H1 (cell line): ENCODE results near the gene SCG5. TPM values are rescaled to one million over a fixed set of nuclear protein-coding genes. Genes with fewer than 3 reads are reported as not detected.

Experiments
- CTCF ChIA-PET: fragments of 300-600 bp; sonication (Branson Sonifier 250); formaldehyde crosslinking; loops from one replicate; lab custom pipeline; 2021; ENCODE audit not compliant: partially characterized antibody; lab: Charles Lee
- POLR2A ChIA-PET: fragments of 300-600 bp; sonication (Branson Sonifier 250); formaldehyde crosslinking; loops from one replicate; lab custom pipeline; 2021; ENCODE audit warnings: inconsistent platforms; ENCODE audit not compliant: partially characterized antibody; lab: Charles Lee
- DNase-seq, 2 experiments: peaks; one replicate each; pipeline versions ENCODE4 v3.0.0 to v3.0.0-alpha.2; 2010 to 2022; ENCODE audit warnings: low spot score in 2 of 2, low read depth in 1 of 2, mixed read lengths in 1 of 2
- FAIRE-seq: peaks from 2 replicates; lab custom pipeline; 2011; peaks lifted over from hg19 to GRCh38; lab: Jason Lieb, UNC
- H2AFZ ChIP-seq: 2 replicates; pipeline ENCODE4 v1.8.1; 2012; ENCODE audit warnings: low read length, inconsistent platforms
- H2AK5ac ChIP-seq: 2 replicates; pipeline ENCODE4 v1.6.1; 2013; ENCODE audit warnings: low read depth, low read length
- H2BK120ac ChIP-seq: replicated peaks from 2 replicates; pipeline ENCODE3; 2013; ENCODE audit warnings: low read depth, low read length, inconsistent platforms
- H2BK12ac ChIP-seq: 2 replicates; pipeline ENCODE4 v1.6.1; 2013; ENCODE audit warnings: low read depth, low read length
- H2BK15ac ChIP-seq: 2 replicates; pipeline ENCODE4 v1.6.1; 2013; ENCODE audit warnings: low read length
- H2BK20ac ChIP-seq: 2 replicates; pipeline ENCODE4 v1.6.1; 2013; ENCODE audit warnings: low read length
- H2BK5ac ChIP-seq: 2 replicates; pipeline ENCODE4 v1.6.1; 2013; ENCODE audit warnings: low read depth, low read length
- H3K14ac ChIP-seq: 2 replicates; pipeline ENCODE4 v1.6.1; 2013; ENCODE audit warnings: inconsistent platforms; ENCODE audit not compliant: insufficient read length
- H3K18ac ChIP-seq: 2 replicates; pipeline ENCODE4 v1.6.1; 2013; ENCODE audit warnings: low read length; ENCODE audit errors: extremely low read depth
- H3K23ac ChIP-seq: 2 replicates; pipeline ENCODE4 v1.6.1; 2013; ENCODE audit warnings: inconsistent platforms; ENCODE audit not compliant: insufficient read length
- H3K23me2 ChIP-seq: 2 replicates; pipeline ENCODE4 v1.6.1; 2013; ENCODE audit warnings: low read depth, low read length
- H3K27ac ChIP-seq: 2 replicates; pipeline ENCODE4 v1.6.1; 2011; ENCODE audit warnings: low read depth, low read length, inconsistent platforms
- H3K27me3 ChIP-seq, 4 experiments: replicated peaks in 1 of 4; 1 replicate in 1 of 4; 2 replicates in 3 of 4; pipeline versions ENCODE4 v1.6.1 to v1.8.1; 2011 to 2013; ENCODE audit warnings: low read length in 3 of 4, mild to moderate bottlenecking in 3 of 4, inconsistent platforms in 2 of 4, mixed read lengths in 2 of 4, moderate library complexity in 1 of 4; ENCODE audit not compliant: control insufficient read depth in 3 of 4, insufficient read depth in 3 of 4; ENCODE audit errors: extremely low read depth in 1 of 4
- H3K36me3 ChIP-seq, 4 experiments: 2 replicates each; pipeline versions ENCODE4 v1.6.1 to v1.8.1; 2011 to 2013; ENCODE audit warnings: mild to moderate bottlenecking in 4 of 4, low read length in 3 of 4, moderate library complexity in 2 of 4, control low read depth in 1 of 4, inconsistent platforms in 1 of 4; ENCODE audit not compliant: insufficient read depth in 4 of 4, control insufficient read depth in 2 of 4
- H3K4ac ChIP-seq: replicated peaks from 2 replicates; pipeline ENCODE3; 2013; ENCODE audit warnings: low read length, low read depth, mixed read lengths, inconsistent platforms; ENCODE audit not compliant: insufficient read length
- H3K4me1 ChIP-seq, 4 experiments: replicated peaks in 1 of 4; 1 replicate in 1 of 4; 2 replicates in 3 of 4; pipeline versions ENCODE4 v1.6.1 to v1.8.1; 2011 to 2013; ENCODE audit warnings: low read length in 3 of 4, inconsistent platforms in 2 of 4, mixed read lengths in 1 of 4; ENCODE audit not compliant: insufficient read depth in 4 of 4, control insufficient read depth in 3 of 4
- H3K4me2 ChIP-seq, 2 experiments: 2 replicates each; pipeline versions ENCODE4 v1.6.1 to v1.8.1; 2011 to 2013; ENCODE audit warnings: low read depth in 2 of 2, low read length in 2 of 2, control low read depth in 1 of 2, inconsistent platforms in 1 of 2, mild to moderate bottlenecking in 1 of 2; ENCODE audit not compliant: insufficient read depth in 1 of 2
- H3K4me3 ChIP-seq, 4 experiments: fragments of 200-600, 300-600 bp in 1 of 4; sonication (generic), shearing (Covaris generic), sonication (Bioruptor Twin) in 1 of 4; 2 replicates each; pipeline versions ENCODE4 v1.5.1 to v1.8.1; 2011 to 2016; ENCODE audit warnings: low read length in 4 of 4, low read depth in 3 of 4, control low read depth in 2 of 4, inconsistent platforms in 2 of 4, mild to moderate bottlenecking in 2 of 4, mixed read lengths in 1 of 4, moderate library complexity in 1 of 4; ENCODE audit not compliant: insufficient read depth in 2 of 4; ENCODE audit errors: extremely low read depth in 1 of 4
- H3K56ac ChIP-seq: replicated peaks from 2 replicates; pipeline ENCODE3; 2013; ENCODE audit warnings: low read depth, mild to moderate bottlenecking, mixed read lengths, low read length, inconsistent platforms; ENCODE audit not compliant: insufficient read length
- H3K79me1 ChIP-seq: 2 replicates; pipeline ENCODE4 v1.6.1; 2013; ENCODE audit warnings: low read depth, low read length, control low read depth
- H3K79me2 ChIP-seq, 2 experiments: 2 replicates each; pipeline versions ENCODE4 v1.6.1 to v1.8.1; 2012 to 2013; ENCODE audit warnings: low read length in 2 of 2, mild to moderate bottlenecking in 2 of 2, inconsistent platforms in 1 of 2; ENCODE audit not compliant: insufficient read depth in 2 of 2, control insufficient read depth in 1 of 2
- H3K9ac ChIP-seq, 4 experiments: replicated peaks in 1 of 4; 1 replicate in 1 of 4; 2 replicates in 3 of 4; pipeline versions ENCODE4 v1.6.1 to v1.8.1; 2011 to 2013; ENCODE audit warnings: low read depth in 3 of 4, low read length in 3 of 4, control low read depth in 2 of 4, mild to moderate bottlenecking in 2 of 4, moderate library complexity in 2 of 4, inconsistent platforms in 1 of 4; ENCODE audit errors: extremely low read depth in 1 of 4
- H3K9me3 ChIP-seq, 2 experiments: 2 replicates each; pipeline versions ENCODE4 v1.6.1 to v1.8.1; 2012 to 2013; ENCODE audit warnings: mild to moderate bottlenecking in 2 of 2, moderate library complexity in 2 of 2, control low read depth in 1 of 2, inconsistent platforms in 1 of 2, low read depth in 1 of 2, low read length in 1 of 2, mixed read lengths in 1 of 2; ENCODE audit not compliant: insufficient read depth in 2 of 2
- H4K20me1 ChIP-seq, 2 experiments: replicated peaks in 1 of 2; 2 replicates each; pipeline versions ENCODE3 to v1.8.1; 2011 to 2013; ENCODE audit warnings: inconsistent platforms in 2 of 2, low read length in 2 of 2, mild to moderate bottlenecking in 1 of 2; ENCODE audit not compliant: insufficient read depth in 2 of 2, control insufficient read depth in 1 of 2
- H4K5ac ChIP-seq: 2 replicates; pipeline ENCODE4 v1.6.1; 2013; ENCODE audit warnings: low read length, low read depth, mixed read lengths, inconsistent platforms; ENCODE audit not compliant: insufficient read length
- H4K8ac ChIP-seq: 2 replicates; pipeline ENCODE4 v1.8.0; 2013; ENCODE audit warnings: mild to moderate bottlenecking, moderate library complexity, low read length, inconsistent platforms; ENCODE audit not compliant: insufficient read depth; ENCODE audit errors: extremely low read depth
- H4K91ac ChIP-seq: replicated peaks from 2 replicates; pipeline ENCODE3; 2013; ENCODE audit warnings: low read length, mixed read lengths, inconsistent platforms; ENCODE audit not compliant: insufficient read length
- BACH1 ChIP-seq: IDR thresholded peaks from 2 replicates; pipeline ENCODE4 v1.6.1; 2012; ENCODE audit warnings: low read length, improper control_type of control experiment
- BRCA1 ChIP-seq: IDR thresholded peaks from 2 replicates; pipeline ENCODE4 v1.6.1; 2012; ENCODE audit warnings: low read depth, low read length, improper control_type of control experiment
- EZH2 ChIP-seq: fragments of 200-600 bp; sonication (generic); IDR thresholded peaks from 2 replicates; pipeline ENCODE4 v1.7.1; 2012; ENCODE audit warnings: low read depth, mild to moderate bottlenecking, moderate library complexity, low read length, inconsistent platforms; ENCODE audit not compliant: severe bottlenecking
- NANOG ChIP-seq: IDR thresholded peaks from 2 replicates; pipeline ENCODE4 v1.6.1; 2011; ENCODE audit warnings: low read length, low read depth, mild to moderate bottlenecking, inconsistent platforms; ENCODE audit not compliant: insufficient read depth, poor library complexity, severe bottlenecking
- SP1 ChIP-seq: IDR thresholded peaks from 2 replicates; pipeline ENCODE4 v1.6.1; 2011; ENCODE audit warnings: low read depth, low read length
- TAF1 ChIP-seq: IDR thresholded peaks from 2 replicates; pipeline ENCODE4 v1.6.1; 2011; ENCODE audit warnings: mild to moderate bottlenecking, low read depth, low read length
- TAF7 ChIP-seq: optimal IDR thresholded peaks from 2 replicates; pipeline ENCODE3; 2011; ENCODE audit warnings: low read depth, mild to moderate bottlenecking, inconsistent platforms, low read length, moderate library complexity, borderline replicate concordance
- TBP ChIP-seq: IDR thresholded peaks from 2 replicates; pipeline ENCODE4 v1.6.1; 2011; ENCODE audit warnings: low read depth, low read length, improper control_type of control experiment
- WGBS, 2 experiments: shearing (Covaris generic) in 1 of 2; methylation state at CpG; one replicate each; pipeline versions ENCODE4 v1.1.6 to v1.1.7; 2013 to 2015; ENCODE audit warnings: low lambda C conversion rate in 2 of 2, mixed read lengths in 2 of 2, inconsistent platforms in 1 of 2, low coverage in 1 of 2, missing lambda C conversion rate in 1 of 2; ENCODE audit not compliant: insufficient replicate concordance in 2 of 2, insufficient coverage in 1 of 2, insufficient read length in 1 of 2; ENCODE audit errors: extremely low coverage in 1 of 2, missing lambda C conversion rate in 1 of 2; 5-methylcytosine and 5-hydroxymethylcytosine counted together
- polyA plus RNA-seq, 7 experiments: library from polyadenylated mRNA; depleted of rRNA in 3 of 7; stranded (reverse) in 5 of 7; unstranded in 2 of 7; fragments of >200 nt in 5 of 7; fragments of 200-250 nt in 2 of 7; gene quantifications; 1 replicate in 5 of 7; 2 replicates in 1 of 7; 4 replicates in 1 of 7; pipeline versions ENCODE4 v1.2.1 to v1.2.3, GENCODE V29; 2011 to 2013; ENCODE audit warnings: missing spikeins in 2 of 7, mixed read lengths in 2 of 7
- total RNA-seq: library from RNA; stranded (reverse); fragmentation: NEBNext Ultra II Directional; extraction: Animal tissue kit (Norgen Biotek cat#: 25700); gene quantifications from 2 replicates; pipeline ENCODE4 v1.2.1, GENCODE V29; 2021
- TF ChIP-seq, protein P1 (sequence below): IDR thresholded peaks from 2 replicates; pipeline ENCODE4 v1.6.1; 2012; ENCODE audit warnings: inconsistent platforms

SCG5 gene
- total and polyA plus RNA-seq, 2 of the 8 experiments (the other 6 are each of a cell fraction or from before 2014, with no cell fraction given), result 18.7 to 19.9 TPM

DNA sequence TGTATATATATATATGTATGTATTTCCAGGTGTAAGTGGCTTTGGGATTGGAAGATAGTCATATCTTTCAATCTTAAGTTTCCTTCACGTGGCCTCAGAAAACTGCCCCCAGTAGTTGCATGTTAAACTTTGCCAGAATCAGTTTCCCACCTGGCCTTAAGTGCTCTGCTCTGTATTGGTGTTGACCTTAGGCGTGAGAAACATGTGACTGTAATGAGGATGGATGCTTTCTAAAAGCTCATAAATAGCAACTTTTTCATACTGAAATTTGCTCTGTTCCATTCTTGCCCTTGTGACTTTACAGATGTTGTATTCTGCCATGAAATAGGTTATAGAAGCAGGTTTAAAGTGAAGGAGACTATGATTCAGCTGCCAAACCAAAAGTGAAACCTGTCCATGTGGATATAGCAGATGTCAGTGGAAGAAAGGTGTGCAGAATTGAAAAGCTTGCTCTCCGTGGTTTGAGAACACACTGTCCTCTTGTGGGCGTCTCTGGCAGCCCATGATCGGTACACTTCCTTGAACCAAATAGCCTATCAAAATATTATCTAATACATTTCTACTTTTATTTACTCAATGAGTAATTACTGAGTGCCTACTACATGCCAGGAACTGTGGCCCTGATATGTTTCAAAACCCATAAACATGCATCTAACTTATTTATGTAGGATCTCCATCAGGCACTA, 15.8 kb downstream of the SCG5 start:
- Histone ChIP-seq H3K79me1 (no peaks in the 10 kb centered on the region), H4K5ac (no peak overlapping the region), H3K79me2 (no peaks in the 10 kb centered on the region), H3K4me1 (peaks cover 0 to 7% (median 0%) of the 10 kb centered on the region in 4 experiments; a peak in 4 of 7 replicates), H3K56ac (no peak overlapping the region), H2BK20ac (no peak overlapping the region), H2AFZ (no peak overlapping the region), H3K4me3 (no peak overlapping the region), H3K27ac (no peak overlapping the region), H4K20me1 (peaks cover 0 to 4% of the 10 kb centered on the region in 2 experiments), H4K91ac (no peak overlapping the region), H2BK15ac (no peak overlapping the region), H2BK120ac (no peak overlapping the region), H4K8ac (no peak overlapping the region), H3K14ac (no peak overlapping the region), H3K9ac (no peak overlapping the region), H2AK5ac (no peak overlapping the region), H3K23ac (no peak overlapping the region), H3K27me3 (no peaks in the 10 kb centered on the region; a peak in 1 of 7 replicates), H3K4me2 (no peak overlapping the region), H3K9me3 (no peaks in the 10 kb centered on the region), H3K4ac (no peak overlapping the region), H2BK5ac (no peak overlapping the region), H3K36me3 (no peaks in the 10 kb centered on the region), H3K23me2 (no peaks in the 10 kb centered on the region), H3K18ac (no peak overlapping the region), H2BK12ac (no peak overlapping the region)
- ChIA-PET POLR2A (interaction anchor here (0.6 to 1.3 kb wide), 2 partner anchors 14 to 504 kb away, joined by 3 to 5 read pairs; no protein-coding TSS in a partner anchor), CTCF (interaction anchor here (0.9 to 4.4 kb wide), 5 partner anchors 8 to 336 kb away, joined by 3 to 34 read pairs (median 6); no protein-coding TSS in a partner anchor)
- FAIRE-seq (no peak), DNase-seq (peak in 1 of 2 experiments; percentile 13)
- WGBS, 2 experiments, result 83% methylated on average over 5 of the region's 5 CpGs; no CpG with 5 or more reads in 1 of the 2 experiments
- TF ChIP-seq SP1, result no peak
- no peak for TF ChIP-seq TBP
- TF ChIP-seq EZH2, result no peak
- TF ChIP-seq BACH1, result no peak
- no peak for TF ChIP-seq BRCA1
- TF ChIP-seq, protein P1, sequence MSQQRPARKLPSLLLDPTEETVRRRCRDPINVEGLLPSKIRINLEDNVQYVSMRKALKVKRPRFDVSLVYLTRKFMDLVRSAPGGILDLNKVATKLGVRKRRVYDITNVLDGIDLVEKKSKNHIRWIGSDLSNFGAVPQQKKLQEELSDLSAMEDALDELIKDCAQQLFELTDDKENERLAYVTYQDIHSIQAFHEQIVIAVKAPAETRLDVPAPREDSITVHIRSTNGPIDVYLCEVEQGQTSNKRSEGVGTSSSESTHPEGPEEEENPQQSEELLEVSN, result no peak
- TF ChIP-seq TAF1, result no peak
- no peak for TF ChIP-seq NANOG
- TF ChIP-seq TAF7, result no peak
